ENCODE results near the gene PRMT5. TPM values are rescaled to one million over a fixed set of nuclear protein-coding genes. Genes with fewer than 3 reads are reported as not detected.
A peak's percentile ranks its signal among the peaks of the same experiment; 100 is the strongest.

The PRMT5 gene
- total RNA-seq, 1 donor from 2014 or later = 91.6 TPM

GRCh38 chr14:22884076-22884737, 45.0 kb downstream of the PRMT5 start:
- no peak overlapping the region for H3K27ac Mint-ChIP-seq (ENCODE audit: unreplicated experiment)
- no peaks in the 10 kb centered on the region for H3K27me3 ChIP-seq (ENCODE audit: insufficient read depth, low read length)
- FAIRE-seq (no peak), DNase-seq (ENCODE audit: low read depth) (no peak)
- H3K9me3 ChIP-seq (ENCODE audit: insufficient read depth, low read depth, low read length) = no peaks in the 10 kb centered on the region
- H3K36me3 ChIP-seq (ENCODE audit: insufficient read depth, low read length) = peaks cover 3% of the 10 kb centered on the region
- no peaks in the 10 kb centered on the region for H4K20me1 ChIP-seq (ENCODE audit: insufficient read depth, low read length)
- peaks cover 3% of the 10 kb centered on the region for H3K36me3 Mint-ChIP-seq (ENCODE audit: low read depth, unreplicated experiment)
- peaks cover 21% of the 10 kb centered on the region for H3K4me1 Mint-ChIP-seq (ENCODE audit: low read depth, unreplicated experiment)
- no peak overlapping the region for H3K9ac ChIP-seq (ENCODE audit: low read length)
- no peak for TF ChIP-seq EZH2 (IDR thresholded peaks at IDR 0.05; ENCODE audit: insufficient read depth, low read length)
- TF ChIP-seq CTCF (IDR thresholded peaks at IDR 0.05; ENCODE audit: insufficient read depth, low read depth, low read length) = no peak
- H3K79me2 ChIP-seq (ENCODE audit: insufficient read depth, low read length) = no peaks in the 10 kb centered on the region
- H3K4me2 ChIP-seq (ENCODE audit: low read length) = no peak overlapping the region
- peaks cover 5% of the 10 kb centered on the region for H3K27me3 Mint-ChIP-seq (ENCODE audit: low read depth, unreplicated experiment)
- H3K4me3 ChIP-seq (ENCODE audit: insufficient read depth, low read depth, low read length) = no peak overlapping the region
- H3K9me3 Mint-ChIP-seq (ENCODE audit: unreplicated experiment) = no peaks in the 10 kb centered on the region
- H3K4me1 ChIP-seq (ENCODE audit: insufficient read depth, low read length) = peaks cover 22% of the 10 kb centered on the region
- no peak overlapping the region for H3K27ac ChIP-seq (ENCODE audit: low read depth, low read length)
- H2AFZ ChIP-seq (ENCODE audit: low read depth, low read length) = no peak overlapping the region
- no peak overlapping the region for H3K4me3 Mint-ChIP-seq (ENCODE audit: unreplicated experiment)

- H4K20me1 ChIP-seq (ENCODE audit: insufficient read depth, low read length) = no peaks in the 10 kb centered on the region
- H3K27ac Mint-ChIP-seq (ENCODE audit: unreplicated experiment) = peak within 1 kb of the TSS; percentile 36
- no peak within 1 kb of the TSS for H3K27ac ChIP-seq (ENCODE audit: low read depth, low read length)
- no peaks in the 10 kb centered on the region for H3K27me3 ChIP-seq (ENCODE audit: insufficient read depth, low read length)
- peak within 1 kb of the TSS; percentile 28 for H3K9ac ChIP-seq (ENCODE audit: low read length)
- peak within 1 kb of the TSS; percentile 71 for H3K4me2 ChIP-seq (ENCODE audit: low read length)
- H3K27me3 Mint-ChIP-seq (ENCODE audit: low read depth, unreplicated experiment) = peaks cover 5% of the 10 kb centered on the region
- no peak for TF ChIP-seq CTCF (IDR thresholded peaks at IDR 0.05; ENCODE audit: insufficient read depth, low read depth, low read length)
- no peak for TF ChIP-seq EZH2 (IDR thresholded peaks at IDR 0.05; ENCODE audit: insufficient read depth, low read length)
- peak within 1 kb of the TSS; percentile 75 for H3K4me3 Mint-ChIP-seq (ENCODE audit: unreplicated experiment)
- H3K79me2 ChIP-seq (ENCODE audit: insufficient read depth, low read length) = no peaks in the 10 kb centered on the region
- H3K36me3 ChIP-seq (ENCODE audit: insufficient read depth, low read length) = peaks cover 3% of the 10 kb centered on the region
- H3K9me3 Mint-ChIP-seq (ENCODE audit: unreplicated experiment) = no peaks in the 10 kb centered on the region
- peak within 1 kb of the TSS; percentile 9 for H2AFZ ChIP-seq (ENCODE audit: low read depth, low read length)
- no peaks in the 10 kb centered on the region for H3K9me3 ChIP-seq (ENCODE audit: insufficient read depth, low read depth, low read length)
- DNase-seq (ENCODE audit: low read depth) (no peak), FAIRE-seq (no peak)
- no peak within 1 kb of the TSS for H3K4me3 ChIP-seq (ENCODE audit: insufficient read depth, low read depth, low read length)
- peaks cover 21% of the 10 kb centered on the region for H3K4me1 Mint-ChIP-seq (ENCODE audit: low read depth, unreplicated experiment)
- H3K36me3 Mint-ChIP-seq (ENCODE audit: low read depth, unreplicated experiment) = peaks cover 5% of the 10 kb centered on the region
- peaks cover 22% of the 10 kb centered on the region for H3K4me1 ChIP-seq (ENCODE audit: insufficient read depth, low read length)
Observed at GRCh38 chr14:22883173-22883976, 45.8 kb downstream of the PRMT5 start, which contains the start of gene REM2. REM2 (plus strand) TSS chr14:22883222; CDS start chr14:22883288, 66 bp downstream.
